GM18499 (cell line): ENCODE results near the gene GPAM.
"Not testable (repeated sequence)": the region's sequence is repeated elsewhere in the genome, so short reads cannot be mapped to it uniquely, and the experiment has no call there.

Experiments used
- ATAC-seq: cut with Tn5 transposase; IDR thresholded peaks from one replicate; pipeline ENCODE4 v1.9.1; 2021; ENCODE audit warnings: moderate number of reproducible peaks; ENCODE audit not compliant: insufficient read depth, unreplicated experiment

GPAM gene

DNA sequence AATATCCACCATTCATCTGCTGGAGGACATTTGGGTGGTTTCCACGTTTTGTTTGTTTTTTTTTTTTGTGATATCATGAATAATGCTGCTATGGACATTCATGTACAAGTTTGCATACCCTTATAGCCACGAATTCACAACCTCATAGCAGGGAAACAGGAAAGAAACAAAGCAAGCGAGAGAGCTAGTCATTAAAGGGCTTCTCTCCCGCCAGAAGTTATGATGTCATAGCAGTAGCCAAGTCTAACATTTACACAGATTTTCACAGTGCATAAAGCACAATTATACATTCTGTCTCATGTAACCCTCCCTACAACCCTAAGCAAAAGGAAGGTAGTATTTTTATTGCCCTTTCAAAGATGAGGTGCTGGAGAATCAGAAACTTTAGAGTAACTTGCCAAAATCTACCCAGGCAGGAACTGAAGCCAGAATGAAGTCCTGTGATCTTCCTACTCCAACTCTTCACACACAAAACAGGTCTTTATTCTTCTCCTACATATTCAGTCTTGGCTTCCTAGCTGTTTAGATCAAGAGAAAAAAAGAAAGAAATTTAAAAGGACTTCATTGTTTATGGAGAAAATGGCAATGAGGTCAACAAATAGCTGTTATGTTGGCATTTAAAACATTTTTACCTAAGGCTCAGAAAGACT lies 33.9 kb upstream of the GPAM start:
- ATAC-seq = no peak

DNA sequence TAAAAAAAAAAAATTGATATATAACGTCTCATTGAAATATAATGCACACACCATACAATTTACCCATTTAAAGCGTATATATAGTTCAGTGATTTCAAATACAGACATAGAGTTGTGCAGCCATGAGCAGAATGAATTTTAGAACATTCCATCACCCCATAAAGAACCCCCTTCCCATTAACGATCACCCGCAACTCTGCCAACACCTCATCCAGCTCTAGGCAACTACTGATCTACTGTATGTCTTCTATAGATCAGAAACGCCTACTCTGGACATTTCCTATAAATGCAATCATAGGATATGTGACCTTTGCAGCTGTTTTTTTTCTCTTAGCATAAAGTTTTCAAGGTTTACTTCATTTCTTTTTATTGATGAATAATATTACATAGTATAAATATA lies 33.4 kb upstream of the GPAM start:
- no peak for ATAC-seq

DNA sequence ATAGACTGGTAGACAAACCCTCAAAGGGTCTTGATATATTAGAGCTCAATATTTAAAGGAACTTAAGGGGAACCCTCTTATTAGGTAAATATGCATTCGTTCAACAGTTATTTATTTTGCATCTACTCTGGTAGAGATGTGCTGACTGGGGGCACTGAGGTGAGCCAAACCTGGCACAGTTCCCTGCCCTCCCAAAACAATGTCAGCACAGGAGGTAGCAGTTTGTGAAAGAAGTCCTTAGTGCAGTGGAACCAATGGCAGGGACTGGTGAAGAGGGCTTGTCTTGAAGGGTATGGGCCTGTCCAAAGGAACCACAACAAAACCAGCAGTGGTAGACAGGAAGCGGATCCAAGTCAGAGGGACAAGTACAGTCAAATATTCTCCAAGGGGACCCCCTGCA lies 32.6 kb upstream of the GPAM start:
- no peak for ATAC-seq

DNA sequence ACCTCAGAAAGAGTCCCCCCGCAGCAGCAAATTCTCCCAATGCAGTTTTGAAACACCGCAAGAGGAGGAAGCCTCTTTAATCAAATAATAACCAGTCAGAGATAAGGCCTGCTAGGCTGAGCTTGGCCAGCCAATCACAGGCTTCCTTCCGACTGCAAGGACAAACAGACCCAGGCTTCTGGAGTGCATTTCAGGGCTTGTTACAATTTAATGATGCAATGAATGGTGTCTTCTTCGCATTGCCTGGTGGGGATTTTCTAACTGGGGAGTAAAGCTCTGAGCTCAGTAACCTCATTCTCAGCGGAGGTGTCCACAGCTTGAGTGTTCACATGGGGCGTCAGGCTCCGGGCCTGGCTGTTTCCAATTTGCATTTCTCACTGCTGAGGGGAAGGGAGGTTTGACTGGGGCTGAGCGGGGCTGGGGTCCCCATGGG lies 31.8 kb upstream of the GPAM start:
- no peak for ATAC-seq

DNA sequence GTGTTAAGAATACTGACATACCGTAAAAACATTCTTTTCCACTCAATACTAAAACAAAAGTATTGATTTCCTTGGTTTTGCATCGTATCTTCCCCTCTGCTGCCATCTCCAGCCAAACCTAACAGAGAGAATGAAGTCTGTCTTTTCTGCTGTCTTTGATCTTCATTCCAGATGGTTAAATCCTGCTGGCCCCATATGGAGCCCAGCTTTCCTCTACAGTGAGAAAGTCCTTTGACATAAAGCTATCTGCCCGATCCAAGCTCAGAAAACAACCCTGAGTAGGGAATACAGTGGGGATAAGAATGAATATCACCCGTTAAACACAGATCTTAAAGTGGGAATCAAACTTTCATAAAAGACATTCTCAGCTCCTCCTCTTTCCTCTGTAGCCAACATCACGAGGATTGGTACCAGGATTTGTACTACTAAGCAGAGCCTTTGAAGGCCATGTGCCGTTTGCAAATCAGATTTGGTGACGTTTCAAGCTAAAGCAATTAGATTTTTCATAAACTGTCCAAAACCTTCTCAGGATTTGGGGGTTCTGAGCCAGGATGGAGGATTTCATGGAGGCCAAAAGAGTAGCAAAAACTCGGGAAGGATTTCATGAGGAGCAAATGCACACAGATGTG lies 30.8 kb upstream of the GPAM start:
- ATAC-seq = no peak

DNA sequence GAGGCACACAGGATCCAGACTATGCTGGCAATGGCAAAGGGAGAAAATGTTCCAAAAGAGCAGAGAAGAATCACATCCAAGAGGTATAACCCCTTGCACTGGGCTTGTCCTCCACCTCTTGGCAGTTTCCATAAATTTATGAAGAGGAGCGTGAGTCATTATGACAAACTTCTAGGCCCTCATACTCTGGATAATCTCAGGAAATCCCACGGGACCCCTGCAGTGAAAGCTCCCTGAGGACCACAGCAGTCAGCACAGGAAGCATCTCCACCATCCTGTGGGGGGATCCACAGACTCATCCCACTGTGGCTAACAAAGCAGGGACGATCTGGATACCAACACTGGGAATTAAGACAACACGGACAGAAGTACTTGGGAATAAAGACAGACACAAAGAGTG lies 30.3 kb upstream of the GPAM start:
- ATAC-seq = no peak

DNA sequence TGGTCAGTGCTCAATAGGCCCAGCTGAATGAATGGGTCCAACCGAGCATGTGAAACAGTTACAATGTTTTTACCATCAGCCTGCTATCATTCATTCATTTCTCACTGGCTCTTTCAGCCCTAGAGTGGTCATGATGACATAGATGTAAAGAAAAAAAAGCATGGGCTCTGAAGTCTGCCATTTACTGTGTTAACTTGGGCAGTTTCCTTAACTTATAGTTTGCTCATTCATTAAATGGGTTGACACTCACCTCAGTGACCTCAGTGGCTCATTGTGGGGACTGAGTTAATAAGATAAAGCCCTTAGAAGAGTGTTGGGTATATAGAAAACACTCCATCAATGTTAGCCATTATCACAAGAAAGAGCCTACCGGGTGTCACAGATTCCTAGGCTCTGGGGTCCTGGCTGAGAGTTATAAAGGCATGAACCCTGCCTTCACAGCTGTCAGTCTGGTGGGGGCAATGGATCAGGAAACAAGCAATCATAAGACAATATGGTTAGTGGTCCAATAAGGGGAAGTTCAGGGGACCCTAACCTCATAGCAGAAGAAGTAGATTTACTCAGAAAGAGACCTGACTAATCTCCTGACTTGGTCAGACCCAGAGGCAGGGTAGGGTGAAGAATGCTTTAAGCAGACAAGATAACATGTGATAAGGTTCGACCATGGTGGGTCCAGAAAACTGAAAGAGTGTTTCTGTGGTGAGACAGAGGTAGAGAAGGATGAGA lies 29.7 kb upstream of the GPAM start:
- ATAC-seq = peak; percentile 58

DNA sequence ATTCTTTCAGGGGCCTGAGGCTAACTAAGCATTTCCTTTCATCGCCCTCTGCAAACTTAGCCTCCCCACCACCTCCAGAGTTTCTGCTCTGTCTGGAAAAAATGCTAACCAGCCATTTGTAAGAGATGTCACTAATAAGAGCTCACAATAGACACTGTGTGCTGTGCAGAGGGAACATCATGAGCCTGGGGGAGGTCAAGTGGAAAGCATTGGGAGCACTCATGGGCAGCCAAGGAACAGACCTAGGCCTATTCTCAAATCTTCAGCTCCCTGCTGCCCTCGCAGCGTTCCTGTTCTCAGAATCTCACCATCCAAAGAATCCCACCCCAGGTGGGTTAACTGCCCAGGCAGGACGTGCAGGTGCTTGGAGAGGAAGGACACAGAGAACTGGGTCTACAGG lies 27.1 kb upstream of the GPAM start:
- no peak for ATAC-seq

DNA sequence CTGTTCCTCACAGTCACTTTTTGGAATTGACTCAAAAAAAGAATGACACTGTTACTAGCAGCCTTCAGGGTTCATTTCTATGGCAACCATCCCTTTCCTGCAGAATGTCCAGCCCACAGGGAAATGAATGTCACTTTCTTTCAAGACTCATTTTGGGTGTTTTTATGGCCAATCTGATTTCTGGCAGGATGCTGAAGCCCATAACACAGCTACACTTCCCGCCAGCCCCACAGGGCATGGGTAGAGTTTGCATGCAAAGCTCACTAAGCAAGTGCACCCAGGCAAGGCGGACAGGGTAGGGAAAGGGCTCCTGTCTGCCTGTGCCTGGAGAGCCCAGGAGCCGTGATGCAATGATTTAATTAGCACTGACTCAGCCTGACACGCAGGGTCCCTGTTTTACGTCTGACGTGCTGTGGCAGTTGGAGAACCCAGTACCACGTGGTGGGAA lies 26.1 kb upstream of the GPAM start:
- ATAC-seq = no peak

DNA sequence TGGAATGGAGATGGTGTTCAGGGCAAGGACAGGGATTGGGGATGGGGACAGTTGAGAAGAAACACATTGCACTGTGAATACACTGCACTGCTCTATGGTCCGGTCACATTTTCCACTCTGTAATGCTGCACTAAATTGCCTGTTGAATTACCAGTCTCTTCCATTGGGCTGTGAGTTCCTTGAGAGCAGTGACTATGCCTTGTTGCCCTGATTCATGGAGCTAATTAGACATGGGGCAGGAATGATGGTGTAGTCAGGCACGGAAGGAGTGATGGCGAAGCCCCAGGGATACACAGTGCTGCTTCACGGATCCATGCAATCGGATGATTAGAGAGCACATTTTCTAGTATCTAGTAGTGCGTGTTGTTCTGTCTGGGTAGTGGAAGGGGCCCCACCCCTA lies 25.4 kb upstream of the GPAM start:
- ATAC-seq = no peak

DNA sequence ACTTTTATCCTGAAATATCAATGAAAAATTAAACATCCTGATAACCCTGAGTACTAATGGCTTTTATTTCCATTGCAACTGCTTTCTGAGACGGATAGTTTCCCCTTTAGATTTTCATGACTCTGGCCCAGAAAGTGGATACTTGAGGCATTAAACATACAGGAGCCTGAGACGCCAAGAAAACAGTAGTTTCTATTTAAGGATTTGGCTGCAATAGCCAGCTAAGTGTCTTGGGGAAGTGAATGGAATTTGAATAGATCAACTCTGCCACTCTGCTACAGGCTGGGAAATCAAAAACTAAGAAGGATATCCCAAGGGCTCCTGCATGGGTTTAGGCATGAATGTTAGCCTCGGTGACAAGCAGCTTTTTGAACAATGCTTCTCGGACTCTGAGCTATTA lies 24.7 kb upstream of the GPAM start:
- no peak for ATAC-seq

DNA sequence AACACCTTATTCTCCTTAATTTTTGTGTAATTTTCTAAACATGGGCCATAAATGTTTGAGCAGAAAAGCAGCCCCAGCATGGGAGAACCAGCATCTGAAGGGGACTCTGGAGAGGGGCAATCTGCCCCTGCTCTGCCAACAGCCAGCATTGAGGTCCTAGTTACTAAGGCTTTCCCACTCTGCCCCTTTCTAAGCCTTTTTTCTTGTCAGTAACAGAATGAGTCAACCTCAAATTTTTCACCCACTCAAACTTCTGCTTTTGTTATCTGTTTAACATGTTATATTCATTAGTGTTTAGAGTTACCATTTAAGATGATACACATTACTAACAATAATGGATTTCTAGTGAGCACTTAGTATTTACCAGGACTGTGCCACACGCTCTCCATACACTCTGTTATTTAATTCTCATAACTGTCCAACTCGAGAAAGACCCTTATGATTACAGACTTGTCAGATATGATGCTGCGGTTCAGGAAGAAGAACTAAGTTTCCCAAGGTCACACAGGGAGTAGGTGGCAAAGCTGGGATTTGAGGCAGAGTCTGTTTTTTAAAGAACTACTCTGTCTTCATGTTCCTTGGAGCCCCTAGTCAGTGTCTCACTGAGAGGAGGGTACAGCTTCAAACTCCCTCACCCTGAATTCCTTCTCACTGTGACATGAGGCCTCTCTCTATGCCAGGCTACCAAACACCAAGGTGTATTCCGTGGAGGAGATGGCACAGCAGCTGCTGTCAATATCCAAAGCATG lies 19.9 kb upstream of the GPAM start:
- peak; percentile 45 for ATAC-seq

DNA sequence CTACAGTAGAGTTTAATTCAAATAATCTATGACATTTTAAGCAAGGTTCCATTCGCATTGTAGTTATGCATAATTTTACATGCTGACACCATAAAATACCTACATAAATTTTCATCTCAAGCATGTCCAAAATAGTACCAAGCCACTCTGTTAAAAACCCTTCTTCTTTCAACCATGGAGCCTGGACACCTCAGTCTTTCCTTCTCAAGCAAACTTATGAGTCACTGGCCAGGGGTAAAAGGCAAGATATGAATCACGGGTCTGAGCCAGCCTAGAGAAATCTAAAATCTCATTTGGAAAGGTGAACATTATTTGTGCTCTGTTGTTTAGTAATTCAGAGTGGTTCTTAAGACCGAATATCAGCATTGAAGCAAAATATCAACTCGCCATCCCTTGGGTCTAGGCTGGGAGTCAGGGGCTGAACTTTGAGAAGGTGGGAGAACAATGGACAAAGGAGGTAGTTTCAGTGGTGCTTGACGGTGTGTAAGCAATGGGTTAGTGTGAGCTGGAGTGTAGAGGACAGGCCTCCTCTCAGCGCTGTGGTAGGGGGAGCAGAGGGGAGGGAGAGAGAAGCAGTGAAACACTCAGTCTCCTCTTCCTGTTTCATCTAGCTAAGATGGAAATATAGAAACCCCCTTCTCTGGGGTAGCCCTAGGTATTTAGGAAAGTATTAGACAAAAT lies 19.1 kb upstream of the GPAM start:
- peak; percentile 80 for ATAC-seq

DNA sequence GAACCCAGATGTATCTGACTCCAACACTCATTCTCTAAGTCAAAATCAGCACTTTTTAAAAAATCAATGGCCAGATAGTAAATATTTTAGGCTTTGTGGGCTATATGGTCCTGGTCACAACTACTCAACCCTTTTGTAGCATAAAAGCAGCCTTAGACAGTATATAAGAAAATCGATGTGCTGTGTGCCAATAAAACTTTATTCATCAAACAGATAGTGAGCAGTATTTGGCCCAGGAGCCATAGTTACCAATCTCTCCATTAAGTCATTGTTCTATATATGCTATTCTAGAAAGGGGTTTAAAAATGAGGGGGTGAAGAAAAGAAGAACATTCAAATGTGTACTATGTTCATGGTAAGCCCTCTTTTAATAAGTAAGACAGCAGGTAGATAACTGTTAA lies 18.5 kb upstream of the GPAM start:
- ATAC-seq = no peak

DNA sequence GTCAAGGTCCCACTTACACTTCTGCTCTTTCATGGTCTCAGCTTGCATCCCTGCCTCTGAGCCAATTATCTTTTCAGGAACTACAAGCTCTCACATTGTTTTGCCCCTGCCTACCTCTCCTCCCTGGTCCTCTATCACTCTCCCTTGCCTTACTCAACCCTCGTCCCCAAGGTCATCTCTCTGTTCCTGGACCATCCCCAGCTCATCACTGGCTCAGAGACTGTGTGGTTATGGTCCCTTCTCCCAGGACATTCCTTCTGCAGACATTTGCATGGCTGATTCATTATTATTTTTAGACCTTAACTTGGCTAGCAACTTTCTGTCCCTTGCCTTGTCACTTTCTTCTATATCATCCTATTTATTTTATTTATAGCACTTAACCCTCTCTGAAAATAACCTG lies 17.8 kb upstream of the GPAM start:
- ATAC-seq = no peak

DNA sequence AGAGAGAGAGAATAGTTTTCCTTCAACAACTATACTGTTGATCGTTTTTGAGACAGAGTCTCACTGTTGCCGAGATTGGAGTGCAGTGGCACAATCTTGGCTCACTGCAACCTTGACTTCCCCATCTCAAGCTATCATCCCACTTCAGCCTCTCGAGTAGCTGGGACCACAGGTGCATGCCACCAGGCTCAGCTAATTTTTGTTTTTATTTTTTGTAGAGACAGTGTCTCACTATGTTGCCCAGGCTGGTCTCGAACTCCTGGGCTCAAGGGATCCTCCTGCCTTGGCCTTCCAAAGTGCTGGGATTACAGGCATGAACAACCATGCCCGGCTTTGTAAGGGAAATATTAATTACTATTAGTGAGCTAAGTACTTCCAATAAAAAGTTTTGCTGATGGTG lies 16.7 kb upstream of the GPAM start:
- ATAC-seq = not testable (repeated sequence)

DNA sequence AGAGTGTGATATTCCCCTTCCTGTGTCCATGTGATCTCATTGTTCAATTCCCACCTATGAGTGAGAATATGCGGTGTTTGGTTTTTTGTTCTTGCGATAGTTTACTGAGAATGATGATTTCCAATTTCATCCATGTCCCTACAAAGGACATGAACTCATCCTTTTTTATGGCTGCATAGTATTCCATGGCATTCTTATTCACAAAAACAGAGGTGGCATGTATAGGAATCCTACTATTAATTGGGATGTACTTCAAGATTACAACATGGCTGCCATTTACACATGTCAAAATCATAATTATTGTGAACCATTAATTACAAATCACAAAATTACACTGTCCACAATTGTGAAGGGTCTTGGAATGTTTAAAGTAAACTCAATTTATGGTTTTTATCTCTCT lies 14.1 kb upstream of the GPAM start:
- ATAC-seq = not testable (repeated sequence)

DNA sequence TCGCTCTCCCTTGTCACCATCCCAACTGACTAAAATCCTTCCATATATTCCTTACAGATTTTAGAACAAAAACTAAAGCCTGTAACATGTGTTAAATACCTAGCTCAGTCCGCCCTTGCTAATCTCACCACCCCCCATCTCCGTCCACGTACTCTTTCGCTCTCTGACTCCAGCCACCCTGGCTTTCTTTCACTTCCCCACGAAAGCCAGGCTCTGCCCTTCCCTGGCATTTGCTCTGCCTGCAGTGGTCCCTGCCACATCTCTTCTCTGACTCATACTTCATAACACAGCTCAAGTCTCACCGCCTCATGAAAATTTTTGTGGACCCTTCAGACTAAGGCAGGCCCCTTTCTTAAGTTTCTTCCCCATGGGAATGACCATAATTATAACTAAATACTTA lies 11.7 kb upstream of the GPAM start:
- ATAC-seq = no peak

DNA sequence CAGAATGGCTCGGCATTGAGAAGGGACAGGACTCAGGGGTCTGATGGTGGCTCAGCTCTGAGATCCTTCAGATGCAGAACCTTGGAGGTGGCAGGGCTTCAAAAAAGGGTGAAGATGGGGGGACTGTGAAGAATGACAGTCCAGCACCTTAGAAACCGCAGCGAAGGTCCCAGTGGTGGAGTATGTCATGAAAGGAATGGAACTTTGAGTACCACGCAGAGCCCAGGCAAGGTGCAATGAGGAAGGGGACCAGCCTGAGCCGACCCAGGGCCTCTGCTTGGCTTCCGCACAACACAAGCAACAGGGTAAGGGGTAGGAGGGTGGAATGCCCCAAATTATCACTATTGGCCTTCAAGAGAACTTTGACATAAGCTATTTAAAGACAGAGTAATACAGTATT lies 8.2 kb upstream of the GPAM start:
- no peak for ATAC-seq

DNA sequence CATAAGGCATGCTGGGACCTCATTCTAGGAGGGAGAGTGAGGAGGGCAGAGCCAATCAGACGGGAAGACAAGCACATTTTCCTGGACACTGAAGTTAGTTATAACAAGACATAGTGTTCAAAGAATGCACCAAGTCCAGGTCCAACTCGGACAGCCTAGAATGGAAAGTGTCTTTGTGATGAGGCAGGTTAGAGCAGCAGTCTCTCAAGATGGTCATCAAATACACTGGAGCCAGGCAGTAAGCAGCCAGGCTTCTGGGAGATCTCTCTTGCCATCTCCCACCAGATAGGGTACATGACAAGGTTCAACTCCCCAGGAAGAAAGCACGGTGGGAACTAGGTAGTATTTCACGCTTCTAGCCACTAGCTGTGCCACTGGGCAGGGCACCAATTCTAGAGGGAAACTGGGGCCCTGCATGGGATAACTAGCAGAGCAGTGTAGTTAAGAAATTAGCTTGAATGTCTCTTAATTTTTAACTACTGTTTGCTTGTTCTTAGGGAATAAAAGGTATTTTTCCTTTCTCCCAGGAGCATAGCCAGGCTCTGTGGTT lies 7.6 kb upstream of the GPAM start:
- ATAC-seq = no peak
